Gastrocnemius medialis (tissue), 4 donors: ENCODE measurements around the gene CBARP.

Experiments used
- CTCF ChIP-seq, 5 experiments: fragments of 450-650 bp in 3 of 5; fragments of 200-600 bp in 2 of 5; sonication (generic) in 2 of 5; IDR thresholded peaks in 4 of 5; conservative IDR thresholded peaks in 1 of 5; 1 replicate in 4 of 5; 2 replicates in 1 of 5; pipeline ENCODE4 v1.5.1; 2016 to 2019; ENCODE audit warnings: antibody characterized with exemption in 5 of 5, mild to moderate bottlenecking in 3 of 5, moderate library complexity in 3 of 5
- POLR2A ChIP-seq, 2 donors: fragments of 450-650 bp; IDR thresholded peaks; one replicate each; pipeline ENCODE4 v1.6.1; 2017; ENCODE audit warnings: antibody characterized with exemption in 2 of 2, mild to moderate bottlenecking in 2 of 2, moderate library complexity in 2 of 2

GRCh38 chr19:1283917-1284292 is 46.1 kb upstream of the CBARP start:
- TF ChIP-seq CTCF (IDR thresholded peaks at IDR 0.05 in 4 of 5, conservative IDR thresholded peaks at IDR 0.05 in 1 of 5) (no peak), POLR2A (IDR thresholded peaks at IDR 0.05) (no peak)
